Stimulated activated memory B cell treated with anti-CD40 and anti-IgM and Interleukin-4, amounts not matched to agents 10 μg/mL and 1 μg/mL and 100 μg/mL, for 72 hours (primary cell): Measurements from ENCODE around the gene POU6F2.

Experiments used
- ATAC-seq: fragments of 150-1000 bp; cut with Tn5 transposase; 2 replicates; pipeline ENCODE4 v1.10.0; 2021
- H3K27ac Mint-ChIP-seq: one replicate; pipeline ENCODE4 v1.8.0; 2022; ENCODE audit warnings: mild to moderate bottlenecking, mixed read lengths
- H3K27me3 Mint-ChIP-seq: one replicate; pipeline ENCODE4 v1.8.0; 2022; ENCODE audit warnings: mixed read lengths
- H3K36me3 Mint-ChIP-seq: one replicate; pipeline ENCODE4 v1.8.0; 2022; ENCODE audit warnings: mixed read lengths
- H3K4me1 Mint-ChIP-seq: one replicate; pipeline ENCODE4 v1.8.0; 2022; ENCODE audit warnings: mixed read lengths
- H3K4me3 Mint-ChIP-seq: one replicate; pipeline ENCODE4 v1.8.0; 2022; ENCODE audit warnings: mild to moderate bottlenecking, moderate library complexity, mixed read lengths
- H3K9me3 Mint-ChIP-seq: one replicate; pipeline ENCODE4 v1.8.0; 2022; ENCODE audit warnings: mixed read lengths

POU6F2 gene

DNA sequence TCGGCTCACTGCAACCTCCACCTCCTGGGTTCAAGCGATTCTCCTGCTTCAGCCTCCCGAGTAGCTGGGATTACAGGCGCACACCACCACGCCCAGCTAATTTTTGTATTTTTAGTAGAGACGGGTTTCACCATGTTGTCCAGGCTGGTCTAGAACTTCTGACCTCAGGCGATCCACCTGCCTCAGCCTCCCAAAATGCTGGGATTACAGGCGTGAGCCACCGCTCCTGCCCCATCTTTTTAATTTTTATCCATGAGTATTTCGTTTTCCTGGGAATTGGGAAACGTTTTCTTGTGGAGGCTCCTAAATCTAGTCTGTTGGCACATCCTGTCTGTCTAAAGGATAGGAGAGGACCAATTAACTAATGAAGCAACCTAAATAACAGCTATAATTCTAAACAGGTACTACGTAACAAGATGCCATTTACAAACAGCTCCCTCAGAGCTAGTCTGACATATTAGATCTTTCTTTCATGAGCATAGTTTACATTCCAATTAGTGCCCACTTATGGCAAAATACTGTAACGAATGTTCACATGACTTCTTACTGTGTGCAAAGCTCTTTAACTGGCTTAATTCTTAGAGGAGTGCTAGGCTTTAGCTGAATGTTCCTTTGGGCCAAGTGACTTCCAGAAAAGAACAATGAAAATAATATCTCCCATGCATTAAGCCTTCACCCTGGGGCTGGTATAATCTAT is 437.5 kb downstream of the POU6F2 start:
- H3K9me3 Mint-ChIP-seq: no peaks in the 10 kb centered on the region
- peaks cover 9% of the 10 kb centered on the region for H3K4me1 Mint-ChIP-seq
- peaks cover 31% of the 10 kb centered on the region for H3K27me3 Mint-ChIP-seq
- ATAC-seq: no peak
- no peaks in the 10 kb centered on the region for H3K36me3 Mint-ChIP-seq
- peak overlapping the region; percentile 90 for H3K4me3 Mint-ChIP-seq
- H3K27ac Mint-ChIP-seq: no peak overlapping the region

DNA sequence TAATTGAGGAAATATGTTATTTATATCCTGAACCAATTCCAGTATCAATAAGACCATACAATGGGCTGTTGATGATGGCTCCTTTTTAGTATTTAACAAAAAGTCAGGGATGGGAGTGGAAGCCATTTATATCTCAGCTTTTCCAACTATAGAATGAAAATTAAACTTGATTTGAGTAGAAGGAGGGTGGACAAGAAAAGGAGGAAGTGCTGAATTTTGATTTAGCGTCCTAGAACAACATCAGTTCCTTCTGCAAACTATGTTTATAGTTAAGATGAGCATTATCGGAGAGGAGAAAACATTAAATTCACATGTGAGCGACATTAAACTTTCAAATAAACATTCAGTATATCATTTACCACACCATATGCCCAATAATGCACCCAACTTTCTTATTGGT is 439.2 kb downstream of the POU6F2 start:
- no peak overlapping the region for H3K4me3 Mint-ChIP-seq
- H3K4me1 Mint-ChIP-seq: peaks cover 9% of the 10 kb centered on the region
- no peak overlapping the region for H3K27ac Mint-ChIP-seq
- H3K9me3 Mint-ChIP-seq: no peaks in the 10 kb centered on the region
- ATAC-seq: no peak
- H3K27me3 Mint-ChIP-seq: peaks cover 31% of the 10 kb centered on the region
- no peaks in the 10 kb centered on the region for H3K36me3 Mint-ChIP-seq

DNA sequence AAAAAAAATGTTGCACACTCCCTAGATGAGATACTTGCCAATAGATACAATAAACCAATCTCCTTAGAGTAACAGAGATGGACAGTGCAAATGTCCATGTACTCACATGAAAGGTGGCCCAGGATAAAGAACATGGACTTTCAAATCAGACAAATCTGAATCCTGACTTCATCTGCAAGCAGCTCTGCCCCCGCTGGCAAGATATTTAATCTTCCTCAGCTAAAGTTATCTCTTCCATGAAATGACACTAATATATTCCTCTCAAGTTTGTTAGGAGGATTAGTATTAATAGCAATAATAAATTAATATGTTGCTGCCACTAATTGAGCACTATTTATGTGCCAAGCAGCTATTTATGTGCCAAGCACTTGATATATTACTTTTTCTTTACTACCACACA is 439.9 kb downstream of the POU6F2 start:
- no peaks in the 10 kb centered on the region for H3K9me3 Mint-ChIP-seq
- H3K27me3 Mint-ChIP-seq: peaks cover 31% of the 10 kb centered on the region
- H3K4me1 Mint-ChIP-seq: peaks cover 9% of the 10 kb centered on the region

DNA sequence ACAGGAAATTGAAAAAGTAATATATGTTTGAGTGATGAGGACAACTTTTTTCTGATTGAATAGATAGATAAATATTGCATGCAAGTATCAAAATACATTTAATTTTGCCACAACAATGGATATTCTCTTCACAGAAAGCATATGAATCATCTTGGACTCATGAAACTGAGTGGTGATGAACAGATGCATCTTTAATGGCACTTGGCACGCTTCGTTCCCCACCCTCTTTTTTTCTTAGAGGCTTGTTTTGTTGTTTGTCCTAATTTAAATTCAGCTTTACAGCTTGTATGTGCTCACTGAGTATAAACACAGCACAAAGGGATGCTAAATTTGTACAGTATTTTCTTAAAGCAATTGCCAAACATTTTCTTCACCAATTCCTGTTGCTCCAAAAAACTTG is 443.5 kb downstream of the POU6F2 start:
- no peak overlapping the region for H3K27ac Mint-ChIP-seq
- H3K36me3 Mint-ChIP-seq: no peaks in the 10 kb centered on the region
- H3K9me3 Mint-ChIP-seq: no peaks in the 10 kb centered on the region
- ATAC-seq: no peak
- H3K4me1 Mint-ChIP-seq: no peaks in the 10 kb centered on the region
- peaks cover 13% of the 10 kb centered on the region for H3K27me3 Mint-ChIP-seq
- no peak overlapping the region for H3K4me3 Mint-ChIP-seq

More for the DNA sequence above, 439.9 kb downstream of the POU6F2 start:
- no peak for ATAC-seq
- Mint-ChIP-seq H3K36me3 (no peaks in the 10 kb centered on the region), H3K4me3 (no peak overlapping the region), H3K27ac (no peak overlapping the region)

DNA sequence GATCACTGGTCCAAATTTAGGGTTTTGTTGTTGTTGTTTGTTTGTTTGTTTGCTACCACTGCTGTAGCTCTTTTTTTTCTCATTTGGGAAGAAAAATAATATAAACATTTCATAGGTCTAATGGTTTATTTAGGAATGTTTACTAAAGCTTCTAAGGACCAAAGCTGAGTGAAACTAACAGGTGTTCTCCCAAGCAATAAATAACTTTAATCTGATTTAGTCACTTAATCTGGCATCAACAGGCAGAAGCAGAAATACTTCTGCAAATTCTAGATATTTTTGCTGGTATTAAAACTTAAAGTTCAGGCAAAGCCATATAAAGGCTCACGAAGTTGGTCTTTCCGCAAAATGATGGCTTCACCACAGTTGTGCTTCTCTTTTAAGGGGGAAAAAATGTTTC is 444.0 kb downstream of the POU6F2 start:
- Mint-ChIP-seq H3K4me1 (no peaks in the 10 kb centered on the region), H3K36me3 (no peaks in the 10 kb centered on the region), H3K27me3 (peaks cover 9% of the 10 kb centered on the region), H3K9me3 (no peaks in the 10 kb centered on the region), H3K27ac (no peak overlapping the region), H3K4me3 (no peak overlapping the region)
- no peak for ATAC-seq

DNA sequence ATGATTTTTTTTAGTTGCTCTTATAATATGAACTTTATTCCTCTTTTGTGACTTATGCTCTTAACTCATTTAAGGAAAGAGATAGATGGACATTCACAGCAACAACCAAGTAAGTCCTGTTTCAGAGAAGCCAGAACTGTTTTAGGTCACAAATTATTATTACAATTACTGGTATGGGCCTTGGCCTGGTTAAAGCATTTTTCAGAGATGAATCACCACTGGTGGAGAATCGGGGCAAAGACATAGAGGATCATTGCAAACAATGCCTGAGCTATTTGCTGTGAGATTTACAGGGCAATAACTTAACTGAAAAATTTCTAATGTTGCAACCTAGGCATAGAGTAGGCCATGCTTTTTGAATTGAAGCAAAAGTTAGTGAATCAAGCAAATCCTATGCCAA is 450.5 kb downstream of the POU6F2 start:
- Mint-ChIP-seq H3K4me3 (no peak overlapping the region), H3K4me1 (peaks cover 6% of the 10 kb centered on the region), H3K27ac (no peak overlapping the region), H3K27me3 (no peaks in the 10 kb centered on the region), H3K9me3 (no peaks in the 10 kb centered on the region), H3K36me3 (no peaks in the 10 kb centered on the region)
- ATAC-seq: no peak

DNA sequence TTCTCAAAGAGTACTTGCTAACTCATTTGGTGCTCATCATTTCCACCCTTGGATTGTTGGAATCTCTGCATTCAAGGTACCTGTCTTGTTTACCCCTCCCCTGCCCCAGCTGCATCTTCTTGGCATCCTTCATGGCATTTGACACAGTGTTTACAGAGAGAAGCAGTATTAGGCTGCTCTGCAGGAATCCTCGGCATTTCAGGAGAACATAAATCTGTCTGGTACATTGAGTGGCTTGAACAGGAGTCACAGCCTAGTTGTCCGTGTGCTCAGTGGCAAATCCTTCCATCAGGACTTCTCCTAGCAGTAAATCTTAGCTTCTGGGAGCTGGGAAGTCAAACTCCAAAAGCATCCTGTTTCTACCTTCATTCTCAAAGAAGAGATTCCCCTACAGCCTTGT is 451.7 kb downstream of the POU6F2 start:
- Mint-ChIP-seq H3K4me1 (peaks cover 17% of the 10 kb centered on the region), H3K27me3 (no peaks in the 10 kb centered on the region), H3K9me3 (peaks cover 2% of the 10 kb centered on the region), H3K36me3 (no peaks in the 10 kb centered on the region), H3K27ac (no peak overlapping the region), H3K4me3 (no peak overlapping the region)
- ATAC-seq: no peak

DNA sequence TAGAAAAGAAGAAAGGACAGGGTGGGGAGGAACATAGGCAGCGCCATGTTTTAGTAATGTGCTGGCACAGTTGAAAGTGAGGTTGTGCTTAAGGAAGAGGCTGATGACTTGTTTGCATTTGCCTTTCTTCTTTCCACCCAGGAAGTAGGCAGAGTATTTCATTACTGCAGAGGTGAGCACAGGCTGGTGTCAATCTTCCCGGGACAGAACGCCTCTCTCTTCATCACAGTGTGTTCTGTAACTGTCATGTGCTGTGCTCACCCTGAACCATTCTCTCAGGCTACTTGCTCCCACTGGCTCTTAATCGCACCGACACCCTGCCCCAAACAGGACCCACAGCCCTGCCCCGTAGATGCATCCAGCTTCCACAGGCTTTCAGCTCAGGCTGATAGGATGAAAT is 452.7 kb downstream of the POU6F2 start:
- Mint-ChIP-seq H3K27me3 (no peaks in the 10 kb centered on the region), H3K4me1 (peaks cover 17% of the 10 kb centered on the region), H3K36me3 (no peaks in the 10 kb centered on the region), H3K27ac (no peak overlapping the region), H3K4me3 (no peak overlapping the region), H3K9me3 (peaks cover 5% of the 10 kb centered on the region)
- no peak for ATAC-seq

DNA sequence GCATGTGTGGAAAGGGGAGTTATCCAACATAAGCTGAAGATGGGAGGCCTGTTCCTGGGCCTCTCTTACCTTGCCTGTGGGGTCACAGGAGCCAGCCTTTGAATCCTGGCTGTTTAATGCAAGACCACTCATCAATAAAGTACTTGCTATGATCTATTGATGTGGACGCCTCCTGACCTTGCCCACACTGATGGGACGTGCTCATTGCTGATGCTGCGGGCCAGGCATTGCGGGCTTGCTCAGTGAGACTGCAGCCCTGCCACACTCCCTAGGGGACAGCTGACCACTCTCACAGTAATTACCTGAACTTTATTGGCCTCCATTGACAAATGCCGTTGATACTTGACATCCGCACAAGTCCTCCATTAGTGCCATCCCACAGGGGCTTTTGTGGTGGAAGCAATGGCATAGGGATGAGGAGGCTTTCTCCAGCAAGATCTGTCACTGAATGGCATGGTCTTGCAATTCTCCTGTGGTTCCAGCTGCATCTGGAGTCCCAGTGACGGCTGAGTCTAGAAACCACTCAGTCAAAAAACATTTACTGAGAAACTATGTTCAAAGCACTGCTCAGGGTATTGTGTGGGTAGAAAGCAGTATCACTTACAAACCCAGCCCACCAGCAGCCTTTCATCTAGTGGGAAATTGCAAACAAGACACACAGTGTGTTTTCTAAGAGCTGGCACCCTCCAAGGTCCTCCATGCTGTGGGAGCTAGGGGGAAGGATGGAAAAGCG is 453.4 kb downstream of the POU6F2 start:
- peaks cover 17% of the 10 kb centered on the region for H3K4me1 Mint-ChIP-seq
- no peak overlapping the region for H3K4me3 Mint-ChIP-seq
- peaks cover 5% of the 10 kb centered on the region for H3K9me3 Mint-ChIP-seq
- H3K27ac Mint-ChIP-seq: no peak overlapping the region
- no peak for ATAC-seq
- no peaks in the 10 kb centered on the region for H3K36me3 Mint-ChIP-seq
- no peaks in the 10 kb centered on the region for H3K27me3 Mint-ChIP-seq

DNA sequence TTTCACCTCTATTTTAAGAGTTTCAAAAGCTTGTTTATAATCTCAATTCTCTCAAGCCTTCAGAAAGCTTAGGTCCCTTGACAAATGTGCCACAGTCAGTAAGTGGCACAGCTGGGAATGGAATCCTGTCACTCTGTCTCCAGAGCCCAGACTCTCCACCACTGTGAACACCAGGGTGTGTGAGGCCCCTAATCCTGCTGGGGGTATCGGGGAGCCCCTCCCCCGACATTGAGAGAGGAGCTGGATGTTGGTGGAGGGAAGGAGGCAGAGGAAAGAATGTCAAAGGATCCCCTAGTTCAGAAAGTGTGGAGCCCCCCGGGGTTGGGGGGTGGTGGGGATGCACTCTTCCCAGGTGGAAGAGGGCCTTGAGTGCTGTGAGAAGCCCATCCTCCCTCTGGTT is 454.7 kb downstream of the POU6F2 start:
- Mint-ChIP-seq H3K4me1 (peaks cover 29% of the 10 kb centered on the region), H3K4me3 (no peak overlapping the region), H3K36me3 (no peaks in the 10 kb centered on the region), H3K9me3 (peaks cover 5% of the 10 kb centered on the region), H3K27me3 (peaks cover 5% of the 10 kb centered on the region), H3K27ac (no peak overlapping the region)
- no peak for ATAC-seq

DNA sequence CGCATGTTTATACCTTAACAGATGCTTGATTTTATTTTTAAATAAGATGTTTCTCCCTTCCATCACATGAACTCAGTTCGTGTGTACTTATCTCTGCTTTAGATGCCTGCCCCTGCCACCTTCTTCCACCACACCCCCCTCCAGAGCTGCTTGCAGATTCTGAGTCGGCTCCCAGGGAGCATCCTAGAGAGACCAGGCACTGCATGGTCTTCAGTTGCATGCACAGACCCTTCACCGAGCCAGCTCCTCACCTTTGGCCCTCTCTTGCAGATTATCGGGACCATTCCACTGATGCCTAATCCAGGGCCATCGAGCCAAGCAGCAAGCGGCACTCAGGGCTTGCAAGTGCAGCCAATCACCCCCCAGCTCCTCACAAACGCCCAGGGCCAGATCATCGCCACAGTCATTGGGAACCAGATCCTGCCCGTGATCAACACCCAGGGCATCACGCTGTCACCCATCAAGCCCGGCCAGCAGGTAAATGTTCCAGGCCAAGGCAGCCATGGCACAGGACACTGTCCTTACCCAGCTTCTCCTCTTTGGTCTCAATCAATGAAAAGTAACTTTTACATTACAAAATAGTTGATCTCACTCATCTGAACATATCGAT is 455.2 kb downstream of the POU6F2 start:
- H3K4me1 Mint-ChIP-seq: peaks cover 29% of the 10 kb centered on the region
- no peak for ATAC-seq

DNA sequence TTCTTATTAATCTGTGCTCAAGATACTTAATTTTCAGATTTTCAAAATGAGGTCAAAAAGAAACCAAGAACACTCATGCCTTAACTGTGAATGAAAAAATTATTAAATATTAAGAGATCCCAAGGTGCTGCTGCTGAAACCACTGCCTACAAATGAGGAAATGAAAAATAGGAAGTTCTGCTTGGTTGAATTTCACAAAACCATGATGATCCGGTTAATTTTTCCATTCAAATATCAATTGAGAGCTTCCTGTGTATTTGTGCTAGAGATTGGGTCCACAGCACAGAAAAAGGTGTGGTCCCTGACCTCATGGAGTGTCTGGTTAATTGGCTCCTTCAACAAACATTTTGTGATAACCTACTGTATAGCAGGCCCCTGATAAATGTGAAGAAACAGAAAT is 455.8 kb downstream of the POU6F2 start:
- H3K9me3 Mint-ChIP-seq: peaks cover 5% of the 10 kb centered on the region
- H3K4me3 Mint-ChIP-seq: no peak overlapping the region
- H3K27me3 Mint-ChIP-seq: peaks cover 10% of the 10 kb centered on the region
- peak; percentile 24 for ATAC-seq
- H3K4me1 Mint-ChIP-seq: peaks cover 29% of the 10 kb centered on the region
- H3K27ac Mint-ChIP-seq: no peak overlapping the region
- no peaks in the 10 kb centered on the region for H3K36me3 Mint-ChIP-seq

More for the DNA sequence above, 455.2 kb downstream of the POU6F2 start:
- Mint-ChIP-seq H3K27me3 (peaks cover 10% of the 10 kb centered on the region), H3K4me3 (no peak overlapping the region), H3K36me3 (no peaks in the 10 kb centered on the region), H3K27ac (no peak overlapping the region), H3K9me3 (peaks cover 5% of the 10 kb centered on the region)

DNA sequence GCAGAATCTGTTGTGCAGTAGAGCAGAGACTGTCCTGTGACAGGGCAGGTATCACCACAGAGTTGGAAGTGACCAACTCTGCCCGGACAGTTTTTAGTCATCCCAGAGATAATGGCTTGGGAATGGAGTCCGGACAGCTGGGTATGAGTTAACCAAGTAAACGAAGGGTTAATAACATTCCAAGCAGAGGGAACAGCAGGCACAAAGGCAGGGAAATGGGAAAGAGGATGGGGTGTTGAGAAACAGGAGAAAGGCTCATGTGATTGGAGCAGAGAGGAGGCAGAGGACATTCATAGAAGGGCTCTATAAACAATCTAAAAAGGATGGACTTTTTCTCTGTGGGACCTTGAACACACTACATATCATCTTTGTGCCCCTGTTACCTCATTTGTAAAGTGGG is 456.3 kb downstream of the POU6F2 start:
- H3K36me3 Mint-ChIP-seq: no peaks in the 10 kb centered on the region
- peaks cover 15% of the 10 kb centered on the region for H3K27me3 Mint-ChIP-seq
- no peak overlapping the region for H3K4me3 Mint-ChIP-seq
- H3K9me3 Mint-ChIP-seq: peaks cover 5% of the 10 kb centered on the region
- no peak overlapping the region for H3K27ac Mint-ChIP-seq
- no peak for ATAC-seq
- peaks cover 29% of the 10 kb centered on the region for H3K4me1 Mint-ChIP-seq

DNA sequence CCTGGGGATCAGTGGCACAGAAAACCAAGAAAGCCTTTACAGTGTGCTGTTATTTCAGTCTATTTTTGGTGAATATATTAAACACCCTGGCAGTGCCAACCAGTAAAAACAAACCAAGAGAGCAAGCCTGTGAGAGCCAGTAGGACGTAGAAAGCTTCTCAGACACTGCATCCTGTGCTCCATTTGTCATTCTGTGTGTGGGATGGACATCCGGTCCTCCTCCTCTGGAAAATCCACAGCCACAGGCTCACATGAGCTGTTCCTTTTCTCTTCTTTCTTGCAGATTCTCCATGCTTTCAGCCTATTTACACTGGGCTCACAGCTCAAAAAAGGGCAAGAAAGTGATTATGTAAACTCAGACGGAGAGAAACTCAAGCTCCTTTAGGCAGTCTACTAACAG is 468.8 kb downstream of the POU6F2 start:
- Mint-ChIP-seq H3K4me1 (no peaks in the 10 kb centered on the region), H3K36me3 (no peaks in the 10 kb centered on the region), H3K27ac (no peak overlapping the region), H3K9me3 (no peaks in the 10 kb centered on the region), H3K27me3 (peaks cover 43% of the 10 kb centered on the region), H3K4me3 (no peak overlapping the region)
- ATAC-seq: no peak

DNA sequence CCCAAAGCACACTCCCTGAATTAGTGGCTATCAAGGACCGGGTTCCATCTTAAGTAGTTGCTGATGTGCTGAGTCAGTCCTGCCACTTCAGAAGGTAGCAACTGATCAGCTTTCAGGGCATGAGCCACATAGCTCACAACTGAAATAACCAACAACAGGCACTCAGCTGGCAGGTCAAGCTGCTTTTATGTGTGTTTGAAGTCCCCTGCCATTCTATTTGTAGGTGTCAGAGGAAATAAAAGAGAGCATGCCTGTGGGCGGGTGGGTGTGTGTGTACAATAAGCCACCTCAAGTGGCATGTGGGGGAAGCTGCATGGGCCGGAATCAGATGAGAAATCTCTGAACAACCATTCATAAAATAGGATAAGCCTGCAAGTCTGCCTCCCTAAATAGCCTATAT is 474.2 kb downstream of the POU6F2 start:
- peaks cover 30% of the 10 kb centered on the region for H3K27me3 Mint-ChIP-seq
- no peak overlapping the region for H3K4me3 Mint-ChIP-seq
- no peak overlapping the region for H3K27ac Mint-ChIP-seq
- no peak for ATAC-seq
- H3K36me3 Mint-ChIP-seq: no peaks in the 10 kb centered on the region
- H3K4me1 Mint-ChIP-seq: no peaks in the 10 kb centered on the region
- H3K9me3 Mint-ChIP-seq: no peaks in the 10 kb centered on the region
